ENCODE measurements around the gene MGAT5.

Gene MGAT5

GRCh38 chr2:134253804-134254203 lies at the start of gene MGAT5:
Gene MGAT5 (plus strand): TSS chr2:134254072. CDS start chr2:134254404, 332 bp downstream.
- no peaks in the 10 kb centered on the region for H3K9me3 ChIP-seq (ENCODE audit: control insufficient read depth in 2 of 2, low read length in 2 of 2)
- H3K4me1 ChIP-seq (ENCODE audit: control insufficient read depth, insufficient read depth, low read length): peaks cover 3% of the 10 kb centered on the region
- H3K9ac ChIP-seq (ENCODE audit: low read length in 2 of 2): no peak within 1 kb of the TSS
- peaks cover 0 to 5% of the 10 kb centered on the region in 2 donors for H3K36me3 ChIP-seq (ENCODE audit: control insufficient read depth in 2 of 2, insufficient read depth in 2 of 2, low read length in 2 of 2)
- H3K4me3 ChIP-seq (ENCODE audit: low read length in 2 of 2): no peak within 1 kb of the TSS
- no peaks in the 10 kb centered on the region for H3K27me3 ChIP-seq (ENCODE audit: control insufficient read depth in 1 of 2, insufficient read depth in 2 of 2, low read length in 2 of 2)
- H3K27ac ChIP-seq (ENCODE audit: low read length): no peak within 1 kb of the TSS

GRCh38 chr2:134205087-134205486 lies 48.8 kb upstream of the MGAT5 start:
- Histone ChIP-seq H3K9ac (ENCODE audit: low read length in 2 of 2) (no peak overlapping the region), H3K36me3 (ENCODE audit: control insufficient read depth in 2 of 2, insufficient read depth in 2 of 2, low read length in 2 of 2) (no peaks in the 10 kb centered on the region), H3K4me3 (ENCODE audit: low read length in 2 of 2) (no peak overlapping the region), H3K27ac (ENCODE audit: low read length) (no peak overlapping the region), H3K27me3 (ENCODE audit: control insufficient read depth in 1 of 2, insufficient read depth in 2 of 2, low read length in 2 of 2) (no peaks in the 10 kb centered on the region), H3K4me1 (ENCODE audit: control insufficient read depth, insufficient read depth, low read length) (peaks cover 7% of the 10 kb centered on the region), H3K9me3 (ENCODE audit: control insufficient read depth in 2 of 2, low read length in 2 of 2) (no peaks in the 10 kb centered on the region)

- Histone ChIP-seq H3K4me1 (ENCODE audit: control insufficient read depth, insufficient read depth, low read length) (peaks cover 7% of the 10 kb centered on the region), H3K27me3 (ENCODE audit: control insufficient read depth in 1 of 2, insufficient read depth in 2 of 2, low read length in 2 of 2) (no peaks in the 10 kb centered on the region), H3K9ac (ENCODE audit: low read length in 2 of 2) (no peak overlapping the region), H3K27ac (ENCODE audit: low read length) (no peak overlapping the region), H3K9me3 (ENCODE audit: control insufficient read depth in 2 of 2, low read length in 2 of 2) (no peaks in the 10 kb centered on the region), H3K4me3 (ENCODE audit: low read length in 2 of 2) (no peak overlapping the region), H3K36me3 (ENCODE audit: control insufficient read depth in 2 of 2, insufficient read depth in 2 of 2, low read length in 2 of 2) (no peaks in the 10 kb centered on the region)
Measured at GRCh38 chr2:134206031-134206430, 47.8 kb upstream of the MGAT5 start.

- no peaks in the 10 kb centered on the region for H3K27me3 ChIP-seq (ENCODE audit: control insufficient read depth in 1 of 2, insufficient read depth in 2 of 2, low read length in 2 of 2)
- H3K36me3 ChIP-seq (ENCODE audit: control insufficient read depth in 2 of 2, insufficient read depth in 2 of 2, low read length in 2 of 2): no peaks in the 10 kb centered on the region
- H3K9ac ChIP-seq (ENCODE audit: low read length in 2 of 2): no peak overlapping the region
- H3K9me3 ChIP-seq (ENCODE audit: control insufficient read depth in 2 of 2, low read length in 2 of 2): no peaks in the 10 kb centered on the region
- H3K4me1 ChIP-seq (ENCODE audit: control insufficient read depth, insufficient read depth, low read length): peaks cover 7% of the 10 kb centered on the region
- H3K4me3 ChIP-seq (ENCODE audit: low read length in 2 of 2): no peak overlapping the region
- H3K27ac ChIP-seq (ENCODE audit: low read length): no peak overlapping the region
Measured at GRCh38 chr2:134206573-134206972, 47.3 kb upstream of the MGAT5 start.

GRCh38 chr2:134207589-134208209 lies 46.2 kb upstream of the MGAT5 start:
- Histone ChIP-seq H3K4me1 (ENCODE audit: control insufficient read depth, insufficient read depth, low read length) (peaks cover 4% of the 10 kb centered on the region), H3K4me3 (ENCODE audit: low read length in 2 of 2) (no peak overlapping the region), H3K9ac (ENCODE audit: low read length in 2 of 2) (no peak overlapping the region), H3K36me3 (ENCODE audit: control insufficient read depth in 2 of 2, insufficient read depth in 2 of 2, low read length in 2 of 2) (no peaks in the 10 kb centered on the region), H3K27ac (ENCODE audit: low read length) (no peak overlapping the region), H3K27me3 (ENCODE audit: control insufficient read depth in 1 of 2, insufficient read depth in 2 of 2, low read length in 2 of 2) (no peaks in the 10 kb centered on the region), H3K9me3 (ENCODE audit: control insufficient read depth in 2 of 2, low read length in 2 of 2) (no peaks in the 10 kb centered on the region)

GRCh38 chr2:134208825-134209224 lies 45.0 kb upstream of the MGAT5 start:
- H3K9me3 ChIP-seq (ENCODE audit: control insufficient read depth in 2 of 2, low read length in 2 of 2): no peaks in the 10 kb centered on the region
- no peak overlapping the region for H3K27ac ChIP-seq (ENCODE audit: low read length)
- no peaks in the 10 kb centered on the region for H3K27me3 ChIP-seq (ENCODE audit: control insufficient read depth in 1 of 2, insufficient read depth in 2 of 2, low read length in 2 of 2)
- H3K36me3 ChIP-seq (ENCODE audit: control insufficient read depth in 2 of 2, insufficient read depth in 2 of 2, low read length in 2 of 2): no peaks in the 10 kb centered on the region
- no peak overlapping the region for H3K9ac ChIP-seq (ENCODE audit: low read length in 2 of 2)
- H3K4me1 ChIP-seq (ENCODE audit: control insufficient read depth, insufficient read depth, low read length): peaks cover 4% of the 10 kb centered on the region
- no peak overlapping the region for H3K4me3 ChIP-seq (ENCODE audit: low read length in 2 of 2)

GRCh38 chr2:134212746-134213145 lies 41.1 kb upstream of the MGAT5 start:
- H3K4me3 ChIP-seq (ENCODE audit: low read length in 2 of 2): no peak overlapping the region
- no peaks in the 10 kb centered on the region for H3K9me3 ChIP-seq (ENCODE audit: control insufficient read depth in 2 of 2, low read length in 2 of 2)
- no peak overlapping the region for H3K27ac ChIP-seq (ENCODE audit: low read length)
- H3K27me3 ChIP-seq (ENCODE audit: control insufficient read depth in 1 of 2, insufficient read depth in 2 of 2, low read length in 2 of 2): no peaks in the 10 kb centered on the region
- H3K4me1 ChIP-seq (ENCODE audit: control insufficient read depth, insufficient read depth, low read length): no peaks in the 10 kb centered on the region
- H3K9ac ChIP-seq (ENCODE audit: low read length in 2 of 2): no peak overlapping the region
- no peaks in the 10 kb centered on the region for H3K36me3 ChIP-seq (ENCODE audit: control insufficient read depth in 2 of 2, insufficient read depth in 2 of 2, low read length in 2 of 2)

GRCh38 chr2:134216152-134216829 lies 37.6 kb upstream of the MGAT5 start:
- no peaks in the 10 kb centered on the region for H3K4me1 ChIP-seq (ENCODE audit: control insufficient read depth, insufficient read depth, low read length)
- no peaks in the 10 kb centered on the region for H3K27me3 ChIP-seq (ENCODE audit: control insufficient read depth in 1 of 2, insufficient read depth in 2 of 2, low read length in 2 of 2)

GRCh38 chr2:134217351-134217750 lies 36.5 kb upstream of the MGAT5 start:
- H3K9me3 ChIP-seq (ENCODE audit: control insufficient read depth in 2 of 2, low read length in 2 of 2): no peaks in the 10 kb centered on the region
- H3K36me3 ChIP-seq (ENCODE audit: control insufficient read depth in 2 of 2, insufficient read depth in 2 of 2, low read length in 2 of 2): no peaks in the 10 kb centered on the region
- H3K27me3 ChIP-seq (ENCODE audit: control insufficient read depth in 1 of 2, insufficient read depth in 2 of 2, low read length in 2 of 2): no peaks in the 10 kb centered on the region
- no peak overlapping the region for H3K27ac ChIP-seq (ENCODE audit: low read length)
- H3K4me3 ChIP-seq (ENCODE audit: low read length in 2 of 2): no peak overlapping the region
- H3K9ac ChIP-seq (ENCODE audit: low read length in 2 of 2): no peak overlapping the region
- H3K4me1 ChIP-seq (ENCODE audit: control insufficient read depth, insufficient read depth, low read length): no peaks in the 10 kb centered on the region

More at GRCh38 chr2:134216152-134216829, 37.6 kb upstream of the MGAT5 start:
- no peak overlapping the region for H3K27ac ChIP-seq (ENCODE audit: low read length)
- no peaks in the 10 kb centered on the region for H3K9me3 ChIP-seq (ENCODE audit: control insufficient read depth in 2 of 2, low read length in 2 of 2)
- no peak overlapping the region for H3K4me3 ChIP-seq (ENCODE audit: low read length in 2 of 2)
- no peak overlapping the region for H3K9ac ChIP-seq (ENCODE audit: low read length in 2 of 2)
- H3K36me3 ChIP-seq (ENCODE audit: control insufficient read depth in 2 of 2, insufficient read depth in 2 of 2, low read length in 2 of 2): no peaks in the 10 kb centered on the region

GRCh38 chr2:134217924-134218323 lies 35.9 kb upstream of the MGAT5 start:
- H3K4me1 ChIP-seq (ENCODE audit: control insufficient read depth, insufficient read depth, low read length): no peaks in the 10 kb centered on the region
- H3K9me3 ChIP-seq (ENCODE audit: control insufficient read depth in 2 of 2, low read length in 2 of 2): no peaks in the 10 kb centered on the region
- H3K27ac ChIP-seq (ENCODE audit: low read length): no peak overlapping the region
- no peak overlapping the region for H3K9ac ChIP-seq (ENCODE audit: low read length in 2 of 2)
- no peaks in the 10 kb centered on the region for H3K36me3 ChIP-seq (ENCODE audit: control insufficient read depth in 2 of 2, insufficient read depth in 2 of 2, low read length in 2 of 2)
- H3K27me3 ChIP-seq (ENCODE audit: control insufficient read depth in 1 of 2, insufficient read depth in 2 of 2, low read length in 2 of 2): no peaks in the 10 kb centered on the region
- H3K4me3 ChIP-seq (ENCODE audit: low read length in 2 of 2): no peak overlapping the region

- no peak overlapping the region for H3K27ac ChIP-seq (ENCODE audit: low read length)
- no peaks in the 10 kb centered on the region for H3K4me1 ChIP-seq (ENCODE audit: control insufficient read depth, insufficient read depth, low read length)
- H3K9ac ChIP-seq (ENCODE audit: low read length in 2 of 2): no peak overlapping the region
- H3K9me3 ChIP-seq (ENCODE audit: control insufficient read depth in 2 of 2, low read length in 2 of 2): no peaks in the 10 kb centered on the region
- H3K36me3 ChIP-seq (ENCODE audit: control insufficient read depth in 2 of 2, insufficient read depth in 2 of 2, low read length in 2 of 2): no peaks in the 10 kb centered on the region
- H3K4me3 ChIP-seq (ENCODE audit: low read length in 2 of 2): no peak overlapping the region
- no peaks in the 10 kb centered on the region for H3K27me3 ChIP-seq (ENCODE audit: control insufficient read depth in 1 of 2, insufficient read depth in 2 of 2, low read length in 2 of 2)
Measured at GRCh38 chr2:134218414-134218813, 35.5 kb upstream of the MGAT5 start.
